CD8-positive, alpha-beta memory T cell (primary cell): ENCODE data around the gene PPIL4. TPM values are rescaled to one million over a fixed set of nuclear protein-coding genes. Genes with fewer than 3 reads are reported as not detected.

Source experiments
- CTCF ChIA-PET: fragments of 350-600 bp; sonication (Branson Sonifier 250); formaldehyde crosslinking; loops from one replicate; lab custom pipeline; 2021; ENCODE audit warnings: antibody characterized with exemption; lab: Charles Lee
- POLR2A ChIA-PET: fragments of 350-600 bp; sonication (Branson Sonifier 250); formaldehyde crosslinking; loops from one replicate; lab custom pipeline; 2021; ENCODE audit warnings: antibody characterized with exemption; lab: Charles Lee
- DNase-seq, 5 donors: peaks; one replicate each; pipeline versions ENCODE4 v3.0.0 to v3.0.0-alpha.2; 2020 to 2022; ENCODE audit warnings: mixed read lengths in 1 of 5
- H3K27ac ChIP-seq: one replicate; pipeline ENCODE4 v1.7.0; 2013; ENCODE audit warnings: low read depth, mild to moderate bottlenecking, low read length, moderate library complexity
- H3K27me3 ChIP-seq: 2 replicates; pipeline ENCODE4 v1.7.0; 2013; ENCODE audit warnings: low read length, mild to moderate bottlenecking; ENCODE audit not compliant: insufficient read depth, poor library complexity, severe bottlenecking
- H3K36me3 ChIP-seq: 2 replicates; pipeline ENCODE4 v1.7.0; 2013; ENCODE audit warnings: mild to moderate bottlenecking, low read length, moderate library complexity; ENCODE audit not compliant: insufficient read depth
- H3K4me1 ChIP-seq: 2 replicates; pipeline ENCODE4 v1.7.0; 2013; ENCODE audit warnings: mild to moderate bottlenecking, low read length, moderate library complexity; ENCODE audit not compliant: insufficient read depth
- H3K4me3 ChIP-seq: 2 replicates; pipeline ENCODE4 v1.7.0; 2013; ENCODE audit warnings: mild to moderate bottlenecking, low read length
- H3K9me3 ChIP-seq: 2 replicates; pipeline ENCODE4 v1.7.0; 2013; ENCODE audit warnings: mild to moderate bottlenecking, low read length
- H3K27ac Mint-ChIP-seq, 8 donors: one replicate each; pipeline ENCODE4 v1.8.0; 2020 to 2021; ENCODE audit warnings: mixed read lengths in 8 of 8, mild to moderate bottlenecking in 6 of 8, inconsistent platforms in 3 of 8, moderate library complexity in 3 of 8
- H3K27me3 Mint-ChIP-seq, 2 donors: one replicate each; pipeline ENCODE4 v1.8.0; 2020 to 2021; ENCODE audit warnings: mixed read lengths in 2 of 2, mild to moderate bottlenecking in 1 of 2, moderate library complexity in 1 of 2
- H3K36me3 Mint-ChIP-seq, 3 donors: one replicate each; pipeline ENCODE4 v1.8.0; 2020 to 2021; ENCODE audit warnings: mixed read lengths in 3 of 3, inconsistent platforms in 1 of 3, mild to moderate bottlenecking in 1 of 3
- H3K4me1 Mint-ChIP-seq, 3 donors: one replicate each; pipeline ENCODE4 v1.8.0; 2020 to 2021; ENCODE audit warnings: mixed read lengths in 3 of 3, inconsistent platforms in 1 of 3, mild to moderate bottlenecking in 1 of 3
- H3K4me3 Mint-ChIP-seq, 7 donors: one replicate each; pipeline ENCODE4 v1.8.0; 2020 to 2021; ENCODE audit warnings: mixed read lengths in 7 of 7, mild to moderate bottlenecking in 6 of 7, moderate library complexity in 4 of 7, inconsistent platforms in 2 of 7
- H3K9me3 Mint-ChIP-seq, 5 donors: one replicate each; pipeline ENCODE4 v1.8.0; 2020 to 2022; ENCODE audit warnings: mixed read lengths in 5 of 5, mild to moderate bottlenecking in 3 of 5, moderate library complexity in 2 of 5, inconsistent platforms in 1 of 5
- polyA plus RNA-seq: library from polyadenylated mRNA; unstranded; fragments of 300-500 nt; fragmentation: Illumina TruSeq; gene quantifications from one replicate; pipeline ENCODE4 v1.2.3, GENCODE V29; 2021
- total RNA-seq, 2 experiments: library from RNA; stranded (reverse); gene quantifications; one replicate each; pipeline ENCODE4 v1.2.3, GENCODE V29; 2021

The PPIL4 gene
- total and polyA plus RNA-seq, 3 experiments from 2014 or later, result 10.7 to 31.9 (median 29.7) TPM

DNA sequence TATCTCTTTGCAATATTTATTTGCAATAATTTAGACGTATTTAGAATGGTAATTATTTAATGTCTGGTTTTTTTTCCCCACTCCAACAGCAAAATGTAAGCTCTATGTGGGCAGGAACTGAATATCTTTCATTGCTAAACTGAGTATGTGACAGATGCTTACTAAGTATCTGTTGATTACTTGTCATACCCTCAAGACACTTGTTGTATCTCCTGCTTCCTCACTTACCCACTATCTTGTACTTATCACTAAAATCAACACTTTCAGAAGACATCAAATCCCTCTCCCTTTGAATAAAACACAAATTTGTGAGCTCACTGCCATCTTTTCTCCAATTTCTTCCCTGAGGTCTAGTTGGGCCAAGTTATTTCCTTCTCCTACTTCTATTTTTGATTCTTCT is 30.3 kb downstream of the PPIL4 start:
- Histone ChIP-seq H3K4me1 (peaks cover 7% of the 10 kb centered on the region), H3K4me3 (no peak overlapping the region), H3K9me3 (no peaks in the 10 kb centered on the region), H3K36me3 (peaks cover 18% of the 10 kb centered on the region), H3K27ac (no peak overlapping the region), H3K27me3 (no peaks in the 10 kb centered on the region)
- no peaks in the 10 kb centered on the region for H3K9me3 Mint-ChIP-seq
- peak overlapping the region in 2 of 8 donors; percentile 14 to 32 for H3K27ac Mint-ChIP-seq
- no peak for DNase-seq
- POLR2A ChIA-PET, result interaction anchor here (1.2 kb wide), 1 partner anchor 31 kb away, joined by 6 read pairs; the partner anchor contains the start of gene ZC3H12D
- H3K27me3 Mint-ChIP-seq, result no peaks in the 10 kb centered on the region
- CTCF ChIA-PET, result interaction anchor here (1.1 to 3.0 kb wide), 5 partner anchors 48 to 483 kb away, joined by 3 to 16 read pairs (median 3); no protein-coding TSS in a partner anchor
- H3K4me3 Mint-ChIP-seq, result no peak overlapping the region
- H3K36me3 Mint-ChIP-seq, result peaks cover 0 to 73% (median 23%) of the 10 kb centered on the region in 3 donors
- peaks cover 12 to 36% (median 34%) of the 10 kb centered on the region in 3 donors for H3K4me1 Mint-ChIP-seq

DNA sequence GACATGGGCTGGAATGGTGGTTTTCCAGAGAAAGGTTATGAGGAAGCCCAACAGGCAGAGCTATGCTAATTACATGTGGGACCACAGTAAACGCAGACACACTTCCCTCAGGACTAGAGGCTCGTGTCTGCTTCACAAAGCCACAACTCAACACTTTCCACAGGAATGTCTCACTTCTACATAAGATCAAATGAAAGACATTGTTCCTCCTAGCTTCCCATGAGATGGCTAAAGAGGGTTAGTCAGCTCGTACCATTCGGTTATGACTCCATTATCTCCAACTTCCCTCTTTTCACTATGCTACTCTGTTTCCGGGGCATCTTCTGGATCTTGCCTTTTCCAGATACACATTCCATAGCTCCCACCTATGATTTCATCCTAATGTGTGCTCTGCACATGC is 31.9 kb downstream of the PPIL4 start:
- DNase-seq, result no peak
- Mint-ChIP-seq H3K27me3 (no peaks in the 10 kb centered on the region), H3K36me3 (peaks cover 0 to 66% (median 22%) of the 10 kb centered on the region in 3 donors), H3K4me3 (no peak overlapping the region), H3K27ac (peak overlapping the region in 2 of 8 donors; percentile 33 to 50), H3K4me1 (peaks cover 20 to 47% (median 35%) of the 10 kb centered on the region in 3 donors), H3K9me3 (no peaks in the 10 kb centered on the region)
- no peak overlapping the region for H3K4me3 ChIP-seq
- no peaks in the 10 kb centered on the region for H3K9me3 ChIP-seq
- POLR2A ChIA-PET, result no interaction called here
- H3K27me3 ChIP-seq, result no peaks in the 10 kb centered on the region
- CTCF ChIA-PET, result interaction anchor here (1.0 to 3.0 kb wide), 2 partner anchors 10 to 82 kb away, joined by 3 to 10 read pairs; no protein-coding TSS in a partner anchor
- H3K4me1 ChIP-seq, result peaks cover 12% of the 10 kb centered on the region
- H3K36me3 ChIP-seq, result peaks cover 18% of the 10 kb centered on the region
- H3K27ac ChIP-seq, result no peak overlapping the region

DNA sequence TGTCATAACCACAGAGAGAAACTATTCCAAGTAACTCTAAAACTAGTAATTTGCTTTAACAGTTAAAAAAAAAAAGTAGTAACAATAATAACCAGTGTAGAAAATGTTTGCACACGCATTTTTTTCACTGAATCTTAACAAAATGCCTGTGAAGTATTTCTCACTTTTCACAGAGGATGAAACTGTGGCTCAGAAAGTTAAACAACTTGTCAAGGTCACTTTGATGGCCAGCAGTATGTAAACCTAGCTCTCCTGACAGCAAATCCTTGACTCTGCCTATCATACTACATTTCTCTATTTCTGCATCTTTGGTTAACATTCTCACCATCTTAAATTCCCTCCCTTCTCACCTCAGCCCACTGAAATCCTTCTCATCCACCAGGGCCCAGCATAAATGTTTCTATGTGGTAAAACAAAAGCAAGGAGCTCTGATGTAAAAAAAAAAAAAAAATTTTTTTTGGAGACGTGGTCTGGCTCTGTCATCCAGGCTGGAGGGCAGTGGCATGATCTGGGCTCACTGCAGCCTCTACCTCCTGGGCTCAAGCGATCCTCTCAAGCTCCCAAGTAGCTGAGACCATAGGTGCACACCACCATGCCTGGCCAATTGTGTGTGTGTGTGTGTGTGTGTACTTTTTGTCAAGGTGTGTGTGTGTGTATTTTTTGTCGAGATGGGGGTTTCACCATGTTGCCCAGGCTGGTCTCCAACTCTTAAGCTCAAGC is 34.9 kb downstream of the PPIL4 start:
- DNase-seq, result no peak
- peaks cover 23 to 42% (median 39%) of the 10 kb centered on the region in 3 donors for H3K4me1 Mint-ChIP-seq
- CTCF ChIA-PET, result interaction anchor here (1.0 kb wide), 1 partner anchor 52 kb away, joined by 3 read pairs; no protein-coding TSS in a partner anchor
- no peak overlapping the region for H3K27ac ChIP-seq
- no peaks in the 10 kb centered on the region for H3K9me3 Mint-ChIP-seq
- H3K4me1 ChIP-seq, result peaks cover 18% of the 10 kb centered on the region
- no peaks in the 10 kb centered on the region for H3K9me3 ChIP-seq
- no peak overlapping the region for H3K4me3 ChIP-seq
- H3K27me3 ChIP-seq, result no peaks in the 10 kb centered on the region
- peaks cover 1% of the 10 kb centered on the region for H3K36me3 ChIP-seq
- peak overlapping the region in 6 of 8 donors; percentile 10 to 83 (median 48) for H3K27ac Mint-ChIP-seq
- no peak overlapping the region for H3K4me3 Mint-ChIP-seq
- no peaks in the 10 kb centered on the region for H3K27me3 Mint-ChIP-seq
- POLR2A ChIA-PET, result interaction anchor here (0.6 kb wide), 1 partner anchor 13 kb away, joined by 3 read pairs; no protein-coding TSS in a partner anchor
- peaks cover 0 to 65% (median 24%) of the 10 kb centered on the region in 3 donors for H3K36me3 Mint-ChIP-seq

DNA sequence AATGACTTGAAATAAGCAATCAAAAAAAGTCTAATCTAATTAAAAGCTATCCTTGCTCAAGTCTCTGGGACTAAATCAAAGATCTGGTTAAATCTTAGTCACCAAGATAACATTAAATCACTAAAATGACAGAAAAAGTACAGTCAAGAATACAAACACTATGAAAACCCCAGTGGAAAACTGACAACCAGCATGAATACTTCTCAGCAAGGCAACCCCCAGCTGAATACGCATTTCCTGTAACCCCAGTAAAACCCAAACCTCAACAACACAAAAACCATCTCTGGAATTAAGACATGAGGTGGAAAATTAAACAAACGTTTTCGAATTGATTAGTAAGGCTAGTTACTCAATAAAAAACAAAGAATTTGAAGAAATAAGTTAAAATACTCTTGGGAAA is 37.4 kb downstream of the PPIL4 start:
- peaks cover 0 to 69% (median 20%) of the 10 kb centered on the region in 3 donors for H3K36me3 Mint-ChIP-seq
- Histone ChIP-seq H3K36me3 (peaks cover 9% of the 10 kb centered on the region), H3K27me3 (no peaks in the 10 kb centered on the region), H3K4me3 (no peak overlapping the region), H3K27ac (no peak overlapping the region), H3K9me3 (no peaks in the 10 kb centered on the region), H3K4me1 (peaks cover 18% of the 10 kb centered on the region)
- H3K9me3 Mint-ChIP-seq, result no peaks in the 10 kb centered on the region
- DNase-seq, result peak in 3 of 5 donors; percentile 57 to 72 (median 65)
- H3K27me3 Mint-ChIP-seq, result no peaks in the 10 kb centered on the region
- ChIA-PET POLR2A (interaction anchor here (0.6 to 1.8 kb wide), 3 partner anchors 13 to 25 kb away, joined by 5 to 19 read pairs (median 10); partner anchors contain the start of gene ZC3H12D), CTCF (interaction anchor here (0.9 to 2.1 kb wide), 5 partner anchors 8 to 79 kb away, joined by 3 to 9 read pairs (median 4); no protein-coding TSS in a partner anchor)
- peaks cover 25 to 30% (median 30%) of the 10 kb centered on the region in 3 donors for H3K4me1 Mint-ChIP-seq
- peak overlapping the region in 7 of 8 donors; percentile 65 to 92 (median 83) for H3K27ac Mint-ChIP-seq
- H3K4me3 Mint-ChIP-seq, result peak overlapping the region in 5 of 7 donors; percentile 9 to 73 (median 41)

DNA sequence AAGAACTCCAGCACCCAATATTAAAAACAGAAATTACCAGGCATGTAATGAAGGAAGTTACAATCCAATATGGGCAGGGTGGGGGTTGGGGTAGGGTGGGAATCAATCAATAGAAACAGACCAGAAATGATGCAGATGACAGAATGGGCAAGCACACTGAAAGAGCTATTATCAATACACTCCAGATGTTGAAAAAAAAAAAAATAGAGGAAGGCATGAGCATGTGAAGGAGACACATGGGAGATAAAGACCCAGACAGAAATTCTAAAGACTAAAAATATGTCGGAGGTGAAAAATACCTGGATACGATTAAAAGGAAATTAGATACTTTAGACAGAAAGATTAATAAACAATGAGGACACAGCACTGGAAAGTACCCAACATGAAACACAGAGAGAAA is 42.0 kb downstream of the PPIL4 start:
- Histone ChIP-seq H3K36me3 (peaks cover 9% of the 10 kb centered on the region), H3K27ac (no peak overlapping the region), H3K27me3 (no peaks in the 10 kb centered on the region), H3K4me1 (peaks cover 13% of the 10 kb centered on the region), H3K9me3 (no peaks in the 10 kb centered on the region), H3K4me3 (no peak overlapping the region)
- CTCF ChIA-PET, result interaction anchor here (1.5 kb wide), 1 partner anchor 13 kb away, joined by 7 read pairs; no protein-coding TSS in a partner anchor
- Mint-ChIP-seq H3K4me1 (peaks cover 15 to 32% (median 16%) of the 10 kb centered on the region in 3 donors), H3K9me3 (no peaks in the 10 kb centered on the region), H3K4me3 (peak overlapping the region in 1 of 7 donors; percentile 49), H3K36me3 (peaks cover 0 to 59% (median 8%) of the 10 kb centered on the region in 3 donors), H3K27me3 (no peaks in the 10 kb centered on the region), H3K27ac (peak overlapping the region in 7 of 8 donors; percentile 12 to 76 (median 59))
- POLR2A ChIA-PET, result interaction anchor here (0.6 to 1.1 kb wide), 3 partner anchors 13 to 339 kb away, joined by 3 to 4 read pairs (median 4); no protein-coding TSS in a partner anchor
- DNase-seq, result no peak

GRCh38 chr6:149503276-149503675 is 42.6 kb downstream of the PPIL4 start:
- CTCF ChIA-PET, result interaction anchor here (1.5 kb wide), 1 partner anchor 14 kb away, joined by 7 read pairs; no protein-coding TSS in a partner anchor
- H3K27me3 Mint-ChIP-seq, result no peaks in the 10 kb centered on the region
- no peak overlapping the region for H3K4me3 ChIP-seq
- no peak for DNase-seq
- POLR2A ChIA-PET, result interaction anchor here (0.6 to 1.1 kb wide), 3 partner anchors 13 to 338 kb away, joined by 3 to 4 read pairs (median 4); no protein-coding TSS in a partner anchor
- no peaks in the 10 kb centered on the region for H3K9me3 Mint-ChIP-seq
- H3K4me1 Mint-ChIP-seq, result peaks cover 9 to 27% (median 11%) of the 10 kb centered on the region in 3 donors
- H3K9me3 ChIP-seq, result no peaks in the 10 kb centered on the region
- no peak overlapping the region for H3K4me3 Mint-ChIP-seq
- peaks cover 9% of the 10 kb centered on the region for H3K36me3 ChIP-seq
- H3K36me3 Mint-ChIP-seq, result peaks cover 0 to 56% (median 8%) of the 10 kb centered on the region in 3 donors
- H3K27ac ChIP-seq, result no peak overlapping the region
- peak overlapping the region in 7 of 8 donors; percentile 16 to 76 (median 30) for H3K27ac Mint-ChIP-seq
- H3K4me1 ChIP-seq, result peaks cover 9% of the 10 kb centered on the region
- no peaks in the 10 kb centered on the region for H3K27me3 ChIP-seq

DNA sequence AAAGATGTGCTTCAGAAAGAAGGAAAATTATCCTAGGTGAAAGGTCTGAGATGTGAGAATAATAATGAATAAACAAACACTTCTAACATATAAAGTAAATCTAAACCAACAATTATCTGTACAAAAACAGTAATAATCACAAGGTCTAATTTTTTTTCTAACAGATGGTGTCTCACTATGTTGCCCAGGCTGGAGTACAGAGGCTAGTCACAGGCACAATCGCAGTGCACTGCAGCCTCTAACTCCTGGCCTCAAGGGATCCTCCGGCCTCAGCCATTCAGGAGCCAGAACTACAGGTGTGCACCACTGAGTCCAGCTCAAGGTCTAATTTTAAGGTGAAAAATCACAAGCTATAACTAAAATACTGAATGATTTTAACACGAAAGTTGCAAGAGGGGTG is 44.1 kb downstream of the PPIL4 start:
- Mint-ChIP-seq H3K4me1 (peaks cover 5 to 26% (median 13%) of the 10 kb centered on the region in 3 donors), H3K4me3 (no peak overlapping the region)

More for the DNA sequence above, 44.1 kb downstream of the PPIL4 start:
- ChIA-PET CTCF (no interaction called here), POLR2A (interaction anchor here (0.6 kb wide), 1 partner anchor 216 kb away, joined by 3 read pairs; the partner anchor contains the start of gene LATS1)
- H3K4me3 ChIP-seq, result no peak overlapping the region
- peaks cover 0 to 47% (median 5%) of the 10 kb centered on the region in 3 donors for H3K36me3 Mint-ChIP-seq
- H3K4me1 ChIP-seq, result peaks cover 7% of the 10 kb centered on the region
- H3K36me3 ChIP-seq, result peaks cover 9% of the 10 kb centered on the region
- H3K9me3 ChIP-seq, result no peaks in the 10 kb centered on the region
- peak overlapping the region in 6 of 8 donors; percentile 23 to 83 (median 68) for H3K27ac Mint-ChIP-seq
- no peaks in the 10 kb centered on the region for H3K27me3 ChIP-seq
- no peak overlapping the region for H3K27ac ChIP-seq
- no peak for DNase-seq
- H3K27me3 Mint-ChIP-seq, result no peaks in the 10 kb centered on the region
- H3K9me3 Mint-ChIP-seq, result no peaks in the 10 kb centered on the region
